K562 (cell line): Measurements from ENCODE around the gene HPGDS. TPM values are rescaled to one million over a fixed set of nuclear protein-coding genes. Genes with fewer than 3 reads are reported as not detected.

Experiments used
- ATAC-seq: fragments of 200-7000 bp; cut with Tn5 transposase; 3 replicates; pipeline ENCODE4 v1.9.1; 2020; ENCODE audit warnings: moderate library complexity
- BruUV-seq: library from RNA; stranded (reverse); fragments of 400-500 nt; replicated peaks from 2 replicates; lab custom pipeline; 2021; lab: Mats Ljungman, UMichigan
- CTCF ChIA-PET: fragments of 300-600 bp; formaldehyde crosslinking; extraction: SDS; loops from one replicate; lab custom pipeline; 2021; ENCODE audit warnings: low intra/inter-chr PET ratio; lab: Yijun Ruan, JAX
- POLR2A ChIA-PET: fragments of 300-600, 350-650 bp; sonication (Branson Sonifier 250); formaldehyde crosslinking; extraction: SDS; loops from one replicate; lab custom pipeline; 2021; ENCODE audit warnings: antibody characterized with exemption, inconsistent platforms; lab: Yijun Ruan, JAX
- DNase-seq, 4 experiments: peaks; one replicate each; pipeline versions ENCODE4 v3.0.0 to v3.0.0-alpha.2; 2011 to 2018; ENCODE audit warnings: low spot score in 3 of 4, mixed read lengths in 3 of 4; ENCODE audit errors: extremely low read depth in 1 of 4
- FAIRE-seq: peaks from 2 replicates; lab custom pipeline; 2011; peaks lifted over from hg19 to GRCh38; lab: Jason Lieb, UNC
- H2AFZ ChIP-seq: 2 replicates; pipeline ENCODE4 v1.6.0; 2011; ENCODE audit warnings: low read depth, low read length, control low read depth, inconsistent platforms
- H3K27ac ChIP-seq: fragments of 200-600 bp; 3 replicates; pipeline ENCODE4 v1.8.0; 2011; ENCODE audit warnings: low read depth, mild to moderate bottlenecking, control low read depth, inconsistent platforms, low read length, moderate library complexity, mixed read lengths; ENCODE audit errors: extremely low read depth
- H3K27me3 ChIP-seq, 2 experiments: fragments of 300-600 bp in 1 of 2; 2 replicates in 1 of 2; 3 replicates in 1 of 2; pipeline versions ENCODE4 v1.6.0 to v1.8.0; 2011; ENCODE audit warnings: inconsistent platforms in 2 of 2, low read length in 2 of 2, mild to moderate bottlenecking in 1 of 2, mixed read lengths in 1 of 2, moderate library complexity in 1 of 2; ENCODE audit not compliant: control insufficient read depth in 2 of 2, insufficient read depth in 2 of 2
- H3K36me3 ChIP-seq: fragments of 300-600 bp; 3 replicates; pipeline ENCODE4 v1.8.0; 2011; ENCODE audit warnings: mild to moderate bottlenecking, low read length, inconsistent platforms; ENCODE audit not compliant: control insufficient read depth, insufficient read depth
- H3K4me1 ChIP-seq, 2 experiments: fragments of 200-600 bp in 1 of 2; replicated peaks in 1 of 2; 2 replicates in 1 of 2; 3 replicates in 1 of 2; pipeline versions ENCODE4 v1.5.1 to v1.8.0; 2011; ENCODE audit warnings: inconsistent platforms in 2 of 2, low read length in 2 of 2, mild to moderate bottlenecking in 1 of 2, mixed read lengths in 1 of 2, moderate library complexity in 1 of 2; ENCODE audit not compliant: control insufficient read depth in 2 of 2, insufficient read depth in 2 of 2
- H3K4me2 ChIP-seq: 2 replicates; pipeline ENCODE4 v1.6.1; 2011; ENCODE audit warnings: low read length, control low read depth, inconsistent platforms, mixed read lengths; ENCODE audit not compliant: insufficient read depth
- H3K4me3 ChIP-seq: fragments of 200-600 bp; sonication (generic), shearing (Covaris generic); 2 replicates; pipeline ENCODE4 v1.5.1; 2016; ENCODE audit warnings: control low read depth, inconsistent platforms
- H3K79me2 ChIP-seq: fragments of 200-600 bp; 3 replicates; pipeline ENCODE4 v1.8.0; 2011; ENCODE audit warnings: low read length, inconsistent platforms; ENCODE audit not compliant: control insufficient read depth, insufficient read depth
- H3K9ac ChIP-seq, 2 experiments: 2 replicates each; pipeline versions ENCODE4 v1.6.0 to v1.6.1; 2011; ENCODE audit warnings: low read depth in 2 of 2, low read length in 2 of 2, control low read depth in 1 of 2, inconsistent platforms in 1 of 2, mild to moderate bottlenecking in 1 of 2, mixed read lengths in 1 of 2; ENCODE audit not compliant: insufficient read depth in 1 of 2
- H3K9me1 ChIP-seq: one replicate; pipeline ENCODE4 v1.6.0; 2011; ENCODE audit warnings: inconsistent platforms, mild to moderate bottlenecking, low read length, moderate library complexity; ENCODE audit not compliant: control insufficient read depth, insufficient read depth
- H3K9me3 ChIP-seq: replicated peaks from 2 replicates; pipeline ENCODE4 v1.5.1; 2011; ENCODE audit warnings: low read depth, low read length, inconsistent platforms; ENCODE audit not compliant: control insufficient read depth, insufficient read depth
- H4K20me1 ChIP-seq: replicated peaks from 2 replicates; pipeline ENCODE4 v1.6.1; 2011; ENCODE audit warnings: low read length, inconsistent platforms, mixed read lengths; ENCODE audit not compliant: control insufficient read depth, insufficient read depth
- BRD9 ChIP-seq: fragments of 450-650 bp; IDR thresholded peaks from 2 replicates; pipeline ENCODE4 v1.6.1; 2018; ENCODE audit warnings: low read depth; ENCODE audit not compliant: partially characterized antibody
- CBX5 ChIP-seq: IDR thresholded peaks from 2 replicates; pipeline ENCODE4 v1.6.1; 2014; ENCODE audit warnings: low read depth, borderline replicate concordance
- ELF2 ChIP-seq: fragments of 250-450 bp; sonication (Bioruptor Pico); IDR thresholded peaks from 2 replicates; pipeline ENCODE4 v1.5.0; 2021; ENCODE audit warnings: mild to moderate bottlenecking
- RFX1 ChIP-seq: fragments of 450-650 bp; IDR thresholded peaks from 2 replicates; pipeline ENCODE4 v1.6.1; 2016; ENCODE audit warnings: mild to moderate bottlenecking, moderate library complexity
- SRSF1 ChIP-seq: fragments of 200-400 bp; formaldehyde crosslinking; IDR thresholded peaks from 2 replicates; pipeline ENCODE4 v1.6.1; 2017; ENCODE audit warnings: mild to moderate bottlenecking, low read depth, low read length, moderate library complexity
- SRSF9 ChIP-seq: fragments of 200-400 bp; formaldehyde crosslinking; IDR thresholded peaks from 2 replicates; pipeline ENCODE4 v1.6.1; 2017; ENCODE audit warnings: low read depth, low read length, borderline replicate concordance
- STAT5B ChIP-seq: fragments of 250-450 bp; sonication (Bioruptor Pico); IDR thresholded peaks from 2 replicates; pipeline ENCODE4 v1.8.0; 2021; ENCODE audit warnings: mild to moderate bottlenecking, inconsistent platforms
- TBP ChIP-seq: optimal IDR thresholded peaks from 2 replicates; pipeline ENCODE3; 2011; ENCODE audit warnings: low read depth, low read length, improper control_type of control experiment
- ZNF143 ChIP-seq: sonication (generic); formaldehyde crosslinking; IDR thresholded peaks from 2 replicates; pipeline ENCODE4 v1.9.0; 2022; ENCODE audit warnings: mild to moderate bottlenecking, missing genetic modification reagents
- ZNF444 ChIP-seq: fragments of 250-450 bp; sonication (Bioruptor Pico); IDR thresholded peaks from 2 replicates; pipeline ENCODE4 v1.4.0; 2020; ENCODE audit warnings: mild to moderate bottlenecking, moderate library complexity
- ZNF696 ChIP-seq: fragments of 250-450 bp; sonication (Bioruptor Pico); conservative IDR thresholded peaks from 2 replicates; pipeline ENCODE4 v1.4.0; 2020; ENCODE audit warnings: mild to moderate bottlenecking, moderate library complexity
- WGBS: fragments of 100-300 bp; shearing (Covaris generic); methylation state at CpG from one replicate; pipeline ENCODE4 v1.1.6; 2016; ENCODE audit warnings: low coverage, mixed read lengths; ENCODE audit not compliant: insufficient coverage; ENCODE audit errors: missing lambda C conversion rate; 5-methylcytosine and 5-hydroxymethylcytosine counted together
- in situ Hi-C: fragments of 300-500 bp; cut with MboI; formaldehyde crosslinking; loops from 4 replicates; pipeline ENCODE4 v1.15.0; 2018; ENCODE audit warnings: inconsistent platforms, mixed read lengths
- intact Hi-C: fragments of 100-400 bp; cut with micrococcal nuclease; formaldehyde crosslinking; loops from 2 replicates; pipeline ENCODE4 v1.14.2; 2022
- polyA plus RNA-seq, 8 experiments: library from polyadenylated mRNA; depleted of rRNA in 4 of 8; stranded (reverse) in 5 of 8; unstranded in 3 of 8; fragments of >200 nt; fragmentation: Nextera tagmentation in 2 of 8; fragmentation: Illumina TruSeq in 1 of 8; extraction: Ambion mirVana in 2 of 8; extraction: Trizol in 1 of 8; gene quantifications; 2 replicates each; pipeline versions ENCODE4 v1.2.1 to v1.2.3, GENCODE V29; 2011 to 2014; ENCODE audit warnings: inconsistent platforms in 1 of 8, missing spikeins in 1 of 8
- total RNA-seq, 7 experiments: library from RNA; depleted of rRNA in 6 of 7; stranded (reverse); fragments of >200 nt in 6 of 7; fragmentation: Illumina TruSeq in 2 of 7; extraction: Trizol in 2 of 7; gene quantifications; 2 replicates each; pipeline versions ENCODE4 v1.2.1 to v1.2.3, GENCODE V29; 2011 to 2021; ENCODE audit warnings: low replicate concordance in 1 of 7
- TF ChIP-seq, protein P1 (sequence below): fragments of 200-400 bp; formaldehyde crosslinking; IDR thresholded peaks from 2 replicates; pipeline ENCODE4 v1.6.1; 2017; ENCODE audit warnings: mild to moderate bottlenecking, low read depth, low read length, moderate library complexity
- TF ChIP-seq, protein P2 (sequence below): sonication (generic); formaldehyde crosslinking; IDR thresholded peaks from 2 replicates; pipeline ENCODE4 v1.8.0; 2022; ENCODE audit warnings: missing genetic modification reagents, mild to moderate bottlenecking, borderline replicate concordance
- TF ChIP-seq, protein P3 (sequence below): fragments of 250-450 bp; sonication (Bioruptor Pico); IDR thresholded peaks from 2 replicates; pipeline ENCODE4 v1.8.0; 2021; ENCODE audit warnings: moderate library complexity, mild to moderate bottlenecking, inconsistent platforms
- TF ChIP-seq, protein P4 (sequence below), 2 experiments: fragments of 200-800 bp in 1 of 2; sonication (Bioruptor generic) in 1 of 2; sonication (generic) in 1 of 2; formaldehyde crosslinking in 1 of 2; IDR thresholded peaks in 1 of 2; conservative IDR thresholded peaks in 1 of 2; 2 replicates each; pipeline versions ENCODE4 v1.5.0 to v1.6.1; 2016 to 2020; ENCODE audit warnings: missing compliant biosample characterization in 1 of 2, missing genetic modification characterization in 1 of 2, missing genetic modification reagents in 1 of 2

The HPGDS gene
- total and polyA plus RNA-seq, 9 of the 15 experiments (the other 6 are each of a cell fraction or from before 2014, with no cell fraction given): 0.07 to 0.36 (median 0.14) TPM; not detected in 4

DNA sequence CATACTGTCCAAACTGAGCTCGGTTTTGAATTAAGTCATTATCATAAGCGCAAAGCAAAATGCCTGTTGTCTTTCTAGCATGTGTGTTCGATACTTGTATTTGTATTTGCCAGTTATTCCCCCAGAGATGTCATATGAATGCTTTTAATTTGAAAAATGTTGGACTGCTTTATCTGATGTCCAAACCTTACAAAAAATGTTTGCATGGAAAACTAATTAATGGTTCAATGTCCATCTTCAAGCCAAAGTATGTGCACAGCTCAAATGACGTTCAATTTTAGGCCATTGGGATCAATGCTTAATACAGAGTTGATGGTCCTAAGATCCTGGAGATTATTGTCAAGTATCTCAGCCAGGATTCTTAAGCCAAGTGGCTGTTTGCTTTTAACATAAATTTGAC is 17.2 kb upstream of the HPGDS start:
- no peak for ATAC-seq
- H3K27me3 ChIP-seq: no peaks in the 10 kb centered on the region
- FAIRE-seq: no peak
- TF ChIP-seq, protein P1, sequence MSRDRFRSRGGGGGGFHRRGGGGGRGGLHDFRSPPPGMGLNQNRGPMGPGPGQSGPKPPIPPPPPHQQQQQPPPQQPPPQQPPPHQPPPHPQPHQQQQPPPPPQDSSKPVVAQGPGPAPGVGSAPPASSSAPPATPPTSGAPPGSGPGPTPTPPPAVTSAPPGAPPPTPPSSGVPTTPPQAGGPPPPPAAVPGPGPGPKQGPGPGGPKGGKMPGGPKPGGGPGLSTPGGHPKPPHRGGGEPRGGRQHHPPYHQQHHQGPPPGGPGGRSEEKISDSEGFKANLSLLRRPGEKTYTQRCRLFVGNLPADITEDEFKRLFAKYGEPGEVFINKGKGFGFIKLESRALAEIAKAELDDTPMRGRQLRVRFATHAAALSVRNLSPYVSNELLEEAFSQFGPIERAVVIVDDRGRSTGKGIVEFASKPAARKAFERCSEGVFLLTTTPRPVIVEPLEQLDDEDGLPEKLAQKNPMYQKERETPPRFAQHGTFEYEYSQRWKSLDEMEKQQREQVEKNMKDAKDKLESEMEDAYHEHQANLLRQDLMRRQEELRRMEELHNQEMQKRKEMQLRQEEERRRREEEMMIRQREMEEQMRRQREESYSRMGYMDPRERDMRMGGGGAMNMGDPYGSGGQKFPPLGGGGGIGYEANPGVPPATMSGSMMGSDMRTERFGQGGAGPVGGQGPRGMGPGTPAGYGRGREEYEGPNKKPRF: no peak
- TF ChIP-seq ZNF143 (CRISPR knock-in tag) (no peak), CBX5 (no peak), BRD9 (no peak), SRSF1 (no peak), TBP (no peak), STAT5B (no peak), SRSF9 (no peak), ELF2 (no peak), RFX1 (no peak), ZNF696 (no peak), ZNF444 (CRISPR knock-in tag) (no peak)
- TF ChIP-seq, protein P2, sequence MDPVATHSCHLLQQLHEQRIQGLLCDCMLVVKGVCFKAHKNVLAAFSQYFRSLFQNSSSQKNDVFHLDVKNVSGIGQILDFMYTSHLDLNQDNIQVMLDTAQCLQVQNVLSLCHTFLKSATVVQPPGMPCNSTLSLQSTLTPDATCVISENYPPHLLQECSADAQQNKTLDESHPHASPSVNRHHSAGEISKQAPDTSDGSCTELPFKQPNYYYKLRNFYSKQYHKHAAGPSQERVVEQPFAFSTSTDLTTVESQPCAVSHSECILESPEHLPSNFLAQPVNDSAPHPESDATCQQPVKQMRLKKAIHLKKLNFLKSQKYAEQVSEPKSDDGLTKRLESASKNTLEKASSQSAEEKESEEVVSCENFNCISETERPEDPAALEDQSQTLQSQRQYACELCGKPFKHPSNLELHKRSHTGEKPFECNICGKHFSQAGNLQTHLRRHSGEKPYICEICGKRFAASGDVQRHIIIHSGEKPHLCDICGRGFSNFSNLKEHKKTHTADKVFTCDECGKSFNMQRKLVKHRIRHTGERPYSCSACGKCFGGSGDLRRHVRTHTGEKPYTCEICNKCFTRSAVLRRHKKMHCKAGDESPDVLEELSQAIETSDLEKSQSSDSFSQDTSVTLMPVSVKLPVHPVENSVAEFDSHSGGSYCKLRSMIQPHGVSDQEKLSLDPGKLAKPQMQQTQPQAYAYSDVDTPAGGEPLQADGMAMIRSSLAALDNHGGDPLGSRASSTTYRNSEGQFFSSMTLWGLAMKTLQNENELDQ (CRISPR knock-in tag): no peak
- TF ChIP-seq, protein P3, sequence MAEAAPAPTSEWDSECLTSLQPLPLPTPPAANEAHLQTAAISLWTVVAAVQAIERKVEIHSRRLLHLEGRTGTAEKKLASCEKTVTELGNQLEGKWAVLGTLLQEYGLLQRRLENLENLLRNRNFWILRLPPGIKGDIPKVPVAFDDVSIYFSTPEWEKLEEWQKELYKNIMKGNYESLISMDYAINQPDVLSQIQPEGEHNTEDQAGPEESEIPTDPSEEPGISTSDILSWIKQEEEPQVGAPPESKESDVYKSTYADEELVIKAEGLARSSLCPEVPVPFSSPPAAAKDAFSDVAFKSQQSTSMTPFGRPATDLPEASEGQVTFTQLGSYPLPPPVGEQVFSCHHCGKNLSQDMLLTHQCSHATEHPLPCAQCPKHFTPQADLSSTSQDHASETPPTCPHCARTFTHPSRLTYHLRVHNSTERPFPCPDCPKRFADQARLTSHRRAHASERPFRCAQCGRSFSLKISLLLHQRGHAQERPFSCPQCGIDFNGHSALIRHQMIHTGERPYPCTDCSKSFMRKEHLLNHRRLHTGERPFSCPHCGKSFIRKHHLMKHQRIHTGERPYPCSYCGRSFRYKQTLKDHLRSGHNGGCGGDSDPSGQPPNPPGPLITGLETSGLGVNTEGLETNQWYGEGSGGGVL (CRISPR knock-in tag): no peak
- TF ChIP-seq, protein P4, sequence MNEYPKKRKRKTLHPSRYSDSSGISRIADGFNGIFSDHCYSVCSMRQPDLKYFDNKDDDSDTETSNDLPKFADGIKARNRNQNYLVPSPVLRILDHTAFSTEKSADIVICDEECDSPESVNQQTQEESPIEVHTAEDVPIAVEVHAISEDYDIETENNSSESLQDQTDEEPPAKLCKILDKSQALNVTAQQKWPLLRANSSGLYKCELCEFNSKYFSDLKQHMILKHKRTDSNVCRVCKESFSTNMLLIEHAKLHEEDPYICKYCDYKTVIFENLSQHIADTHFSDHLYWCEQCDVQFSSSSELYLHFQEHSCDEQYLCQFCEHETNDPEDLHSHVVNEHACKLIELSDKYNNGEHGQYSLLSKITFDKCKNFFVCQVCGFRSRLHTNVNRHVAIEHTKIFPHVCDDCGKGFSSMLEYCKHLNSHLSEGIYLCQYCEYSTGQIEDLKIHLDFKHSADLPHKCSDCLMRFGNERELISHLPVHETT (CRISPR knock-in tag; conservative IDR thresholded peaks at IDR 0.05 in 1 of 2, IDR thresholded peaks at IDR 0.05 in 1 of 2): no peak
- no peak overlapping the region for H2AFZ ChIP-seq
- H3K4me3 ChIP-seq: no peak overlapping the region
- H3K79me2 ChIP-seq: no peaks in the 10 kb centered on the region
- no TSS peak for BruUV-seq
- ChIA-PET CTCF (no interaction called here), POLR2A (interaction anchor here (0.6 kb wide), 1 partner anchor 345 kb away, joined by 3 read pairs; no protein-coding TSS in a partner anchor)
- no peak overlapping the region for H3K9ac ChIP-seq
- in situ Hi-C loops: no loop called here
- H3K4me1 ChIP-seq: 0 out of 5 replicates have a peak, but pooled peaks cover 0 to 4% of the 10 kb centered on the region in 2 experiments
- intact Hi-C loops: no loop called here
- H3K27ac ChIP-seq: no peak overlapping the region
- no peak overlapping the region for H3K4me2 ChIP-seq
- DNase-seq: no peak
- no peaks in the 10 kb centered on the region for H4K20me1 ChIP-seq
- H3K9me3 ChIP-seq: no peaks in the 10 kb centered on the region
- 36% methylated on average over 4 of the region's 4 CpGs for WGBS
- no peaks in the 10 kb centered on the region for H3K9me1 ChIP-seq
- H3K36me3 ChIP-seq: no peaks in the 10 kb centered on the region
